Suppressor macrophage treated with lipopolysaccharide for 4 hours (primary cell): ENCODE measurements around the gene DAP.
A peak's percentile ranks its signal among the peaks of the same experiment; 100 is the strongest.

Source experiments
- DNase-seq: peaks from one replicate; pipeline ENCODE4 v3.0.0-alpha.2; 2020

The DAP gene

GRCh38 chr5:10760096-10760920 is 726 bp downstream of the DAP start:
- DNase-seq = peak; percentile 71

- DNase-seq = no peak
Measured at GRCh38 chr5:10759111-10759510, 1.9 kb downstream of the DAP start.

GRCh38 chr5:10757922-10758555 is 3.0 kb downstream of the DAP start:
- no peak for DNase-seq

- no peak for DNase-seq
Measured at GRCh38 chr5:10757043-10757442, 4.0 kb downstream of the DAP start.

- DNase-seq = peak; percentile 42
Measured at GRCh38 chr5:10756549-10756948, 4.5 kb downstream of the DAP start.

- DNase-seq = no peak
Measured at GRCh38 chr5:10753178-10753577, 7.9 kb downstream of the DAP start.

GRCh38 chr5:10752451-10752850 is 8.6 kb downstream of the DAP start:
- DNase-seq = no peak

GRCh38 chr5:10750909-10751308 is 10.1 kb downstream of the DAP start:
- no peak for DNase-seq

GRCh38 chr5:10747678-10748622 is 13.1 kb downstream of the DAP start:
- no peak for DNase-seq

GRCh38 chr5:10746711-10747110 is 14.3 kb downstream of the DAP start:
- peak; percentile 68 for DNase-seq

GRCh38 chr5:10745133-10745532 is 15.9 kb downstream of the DAP start:
- DNase-seq = no peak

- DNase-seq = no peak
Measured at GRCh38 chr5:10744681-10745080, 16.4 kb downstream of the DAP start.

GRCh38 chr5:10743951-10744350 is 17.1 kb downstream of the DAP start:
- DNase-seq = peak; percentile 16

GRCh38 chr5:10743526-10743925 is 17.5 kb downstream of the DAP start:
- peak; percentile 45 for DNase-seq

- no peak for DNase-seq
Measured at GRCh38 chr5:10741661-10742060, 19.4 kb downstream of the DAP start.

- DNase-seq = no peak
Measured at GRCh38 chr5:10740384-10740783, 20.6 kb downstream of the DAP start.

GRCh38 chr5:10737880-10738279 is 23.2 kb downstream of the DAP start:
- no peak for DNase-seq

GRCh38 chr5:10736808-10737207 is 24.2 kb downstream of the DAP start:
- no peak for DNase-seq

- no peak for DNase-seq
Measured at GRCh38 chr5:10736354-10736753, 24.7 kb downstream of the DAP start.

GRCh38 chr5:10735569-10736276 is 25.3 kb downstream of the DAP start:
- no peak for DNase-seq

GRCh38 chr5:10734832-10735523 is 26.1 kb downstream of the DAP start:
- no peak for DNase-seq
